Measurements from ENCODE around the gene PSKH1.
"Not testable (repeated sequence)": the region's sequence is repeated elsewhere in the genome, so short reads cannot be mapped to it uniquely, and the experiment has no call there.

PSKH1 gene

DNA sequence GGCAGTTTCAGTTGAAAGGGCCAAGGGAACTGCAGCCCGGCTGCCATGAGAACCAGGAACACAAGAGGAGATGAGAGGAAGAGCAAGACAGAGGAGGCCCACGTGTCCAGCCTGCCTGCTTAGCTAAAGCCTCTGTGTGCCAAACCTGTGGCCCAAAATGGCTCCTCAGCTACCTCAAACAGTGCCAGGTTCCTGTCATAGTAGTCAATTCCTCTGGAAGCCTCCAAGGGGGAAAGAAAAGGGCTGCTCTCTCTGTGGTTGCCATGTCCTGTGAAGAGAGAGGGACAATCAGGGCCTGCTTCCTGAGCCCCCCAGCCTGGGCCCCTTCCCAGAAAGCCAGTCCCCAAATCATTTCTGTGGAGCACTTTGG, 70.2 kb downstream of the PSKH1 start:
- DNase-seq (ENCODE audit: low spot score): no peak

- no peak for DNase-seq (ENCODE audit: low spot score)
Observed at GRCh38 chr16:67963662-67964321, 70.7 kb downstream of the PSKH1 start.

- DNase-seq (ENCODE audit: low spot score): no peak
Observed at GRCh38 chr16:67964477-67965131, 71.5 kb downstream of the PSKH1 start.

GRCh38 chr16:67965668-67966548, 72.9 kb downstream of the PSKH1 start:
- no peak for DNase-seq (ENCODE audit: low spot score)

GRCh38 chr16:67966549-67967182, 73.6 kb downstream of the PSKH1 start:
- DNase-seq (ENCODE audit: low spot score): no peak

DNA sequence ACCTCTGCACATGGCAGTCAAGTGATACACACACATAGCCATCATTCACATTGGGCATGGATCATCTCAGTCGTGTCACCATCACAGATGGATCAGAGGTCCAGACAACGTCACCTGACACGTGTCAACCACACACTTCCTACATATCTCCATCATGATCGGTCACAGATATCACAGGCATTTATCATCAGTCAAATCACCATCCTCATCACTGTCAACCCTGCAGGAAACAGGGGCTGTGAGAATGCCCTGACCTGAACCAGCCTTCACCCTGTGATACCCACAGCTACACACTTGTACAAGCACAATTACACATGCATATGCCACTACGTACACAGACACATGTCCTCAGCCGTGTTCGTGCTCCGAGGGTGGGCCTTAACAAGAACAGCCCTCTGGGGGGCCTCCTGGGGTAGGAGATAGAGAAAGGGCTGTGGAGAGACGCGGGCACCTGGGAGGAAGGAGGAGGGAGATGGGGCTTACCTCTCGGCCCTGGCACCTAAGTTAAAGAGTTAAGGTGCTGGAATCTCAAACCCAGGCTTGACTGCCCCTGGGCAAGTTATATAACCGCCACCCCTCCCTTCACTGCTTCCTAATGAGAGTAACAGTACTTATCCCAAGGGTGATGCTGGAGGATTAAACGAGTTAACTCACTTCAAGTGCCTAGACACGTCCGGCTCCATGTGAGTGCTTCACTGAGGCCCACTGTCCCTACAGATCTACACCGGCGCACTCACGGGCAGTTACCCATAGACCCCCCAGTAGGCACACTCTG, 74.3 kb downstream of the PSKH1 start:
- DNase-seq (ENCODE audit: low spot score): peak; percentile 43

- DNase-seq (ENCODE audit: low spot score): no peak
Observed at GRCh38 chr16:67967958-67968399, 74.9 kb downstream of the PSKH1 start.

DNA sequence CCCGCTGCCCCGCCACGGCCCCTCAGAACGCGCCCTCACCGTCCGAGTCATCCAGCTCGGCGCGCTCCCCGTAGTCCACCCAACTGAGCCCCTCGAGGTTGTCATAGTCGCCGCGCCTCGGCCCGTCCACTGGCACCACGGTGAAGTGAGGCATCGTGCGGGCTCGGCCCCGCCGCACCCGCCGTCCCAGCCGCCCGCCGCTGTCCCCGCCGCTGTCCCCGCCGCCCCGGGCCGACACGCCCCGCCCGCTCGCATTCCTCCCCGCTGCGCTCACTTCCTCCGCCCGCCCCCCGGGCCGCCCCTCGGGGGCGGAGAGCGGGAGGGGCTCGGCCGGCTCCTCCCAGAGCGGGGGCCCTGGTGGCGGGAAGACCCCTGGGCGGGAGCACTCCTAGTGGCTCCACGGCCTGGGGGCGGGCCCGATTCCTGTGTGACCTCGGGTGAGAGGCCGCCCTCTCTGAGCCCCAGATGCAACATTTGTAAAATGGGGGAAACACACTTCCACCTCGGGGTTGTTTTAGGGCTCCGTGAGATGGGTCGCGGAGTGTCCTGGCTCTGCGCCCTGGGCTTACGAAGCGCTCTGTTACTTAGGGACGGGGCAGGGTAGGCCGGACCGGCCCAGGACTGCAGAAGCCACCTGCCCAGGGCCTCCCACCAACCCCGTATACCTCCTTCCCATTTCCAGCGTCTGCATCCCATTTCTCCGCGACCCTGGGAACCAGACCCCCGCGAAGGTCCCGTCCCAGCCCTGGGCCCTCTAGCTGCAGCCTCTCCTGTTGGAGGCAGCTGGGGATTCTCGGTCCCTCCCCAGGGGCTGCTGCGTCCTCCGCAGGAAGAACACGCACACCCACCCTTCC, 75.6 kb downstream of the PSKH1 start, which contains the start of gene SLC12A4:
Gene SLC12A4, minus strand, starts transcription at position 238 of the 854 bp plus-strand sequence. Its CDS starts 84 bp downstream, at position 154.
- DNase-seq (ENCODE audit: low spot score): peak; percentile 80

- no peak for DNase-seq (ENCODE audit: low spot score)
Observed at GRCh38 chr16:67969254-67970039, 76.4 kb downstream of the PSKH1 start.

GRCh38 chr16:67971111-67971510, 78.1 kb downstream of the PSKH1 start:
- no peak for DNase-seq (ENCODE audit: low spot score)

DNA sequence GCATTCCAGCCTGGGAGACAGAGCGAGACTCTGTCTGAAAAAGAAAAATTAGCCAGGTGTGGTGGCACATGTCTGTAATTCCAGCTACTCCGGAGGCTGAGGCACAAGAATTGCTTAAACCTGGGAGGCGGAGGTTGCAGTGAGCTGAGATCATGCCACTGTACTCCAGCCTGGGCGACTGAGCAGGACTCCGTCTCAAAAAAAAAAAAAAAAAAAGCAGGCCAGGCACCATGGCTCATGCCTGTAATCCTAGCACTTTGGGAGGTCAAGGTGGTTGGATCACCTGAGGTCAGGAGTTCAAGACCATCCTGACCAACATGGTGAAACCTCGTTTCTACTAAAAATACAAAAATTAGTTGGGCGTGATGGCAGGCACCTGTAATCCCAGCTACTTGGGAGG, 79.2 kb downstream of the PSKH1 start:
- DNase-seq (ENCODE audit: low spot score): not testable (repeated sequence)

DNA sequence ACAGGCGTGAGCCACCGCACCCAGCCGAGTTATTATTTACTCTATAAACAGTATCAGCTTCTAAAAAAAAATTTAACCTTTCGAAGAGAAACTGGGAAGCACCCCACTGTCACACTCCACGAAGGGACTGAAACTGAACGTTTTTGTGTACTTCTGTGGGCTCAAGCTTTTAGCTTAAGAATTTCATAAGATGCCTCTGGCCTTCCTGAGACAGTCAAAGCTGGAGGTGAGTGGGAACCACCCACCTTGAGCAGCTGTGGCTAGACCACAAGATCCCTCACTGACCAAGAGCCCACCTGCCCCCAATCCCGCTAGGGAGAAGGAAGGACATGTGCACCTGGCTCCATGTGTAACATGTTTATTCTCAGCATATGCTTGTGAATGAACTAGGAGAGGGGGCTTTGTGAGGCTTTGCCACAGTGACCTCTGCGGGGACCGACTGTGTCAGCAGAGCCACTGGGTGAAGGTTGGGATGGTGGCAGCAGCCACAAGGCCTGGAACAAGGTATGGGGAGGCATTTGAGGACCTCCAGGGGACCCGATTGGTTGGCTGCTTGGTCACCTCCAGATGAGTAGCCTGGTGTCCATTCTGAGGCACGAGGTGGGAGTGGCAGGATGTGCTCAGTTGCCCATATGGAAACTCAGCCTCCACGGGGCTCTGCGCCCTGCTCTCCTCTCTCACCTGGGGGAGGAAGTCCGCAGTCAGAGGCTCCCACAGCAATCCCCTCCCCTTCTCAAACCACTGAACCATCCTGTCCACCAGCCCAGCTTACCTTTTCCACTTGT, 82.5 kb downstream of the PSKH1 start:
- DNase-seq (ENCODE audit: low spot score): no peak

DNA sequence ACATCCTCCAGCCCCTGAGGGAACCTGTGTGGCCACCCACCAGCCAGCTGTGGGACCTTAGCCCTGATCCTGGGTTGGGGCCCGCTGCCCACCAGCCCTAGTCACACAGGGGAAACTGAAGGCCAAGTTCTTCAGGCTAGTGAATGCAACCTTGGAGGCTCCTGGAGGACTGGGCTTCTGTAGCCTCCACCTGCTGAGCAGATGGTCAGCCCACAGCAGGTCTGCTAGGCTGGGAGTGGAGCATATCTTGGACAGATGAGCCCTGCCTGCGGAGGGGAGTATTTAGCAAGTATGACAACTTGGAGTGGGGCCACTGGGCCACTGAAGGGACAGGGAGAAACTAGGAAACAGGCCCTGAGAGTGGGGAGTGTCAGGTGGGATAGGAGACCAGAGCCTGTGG, 83.2 kb downstream of the PSKH1 start:
- no peak for DNase-seq (ENCODE audit: low spot score)

GRCh38 chr16:67977005-67977404, 84.0 kb downstream of the PSKH1 start:
- no peak for DNase-seq (ENCODE audit: low spot score)

- DNase-seq (ENCODE audit: low spot score): no peak
Observed at GRCh38 chr16:67977469-67978227, 84.6 kb downstream of the PSKH1 start.
